SK-N-SH treated with all-trans-retinoic acid at 6 μM for 48 hours (cell line): ENCODE measurements around the gene ELK4.

Experiments used
- ATAC-seq: fragments of 200-7000 bp; cut with Tn5 transposase; 3 replicates; pipeline ENCODE4 v1.9.1; 2020; ENCODE audit warnings: mild to moderate bottlenecking, moderate library complexity
- ARNTL ChIP-seq: fragments of 450-650 bp; formaldehyde crosslinking; IDR thresholded peaks from 2 replicates; pipeline ENCODE4 v1.5.0; 2020; ENCODE audit warnings: low read depth, mild to moderate bottlenecking, moderate library complexity, borderline replicate concordance
- CREB5 ChIP-seq: fragments of 250-450 bp; sonication (Bioruptor Pico); IDR thresholded peaks from 2 replicates; pipeline ENCODE4 v1.5.1; 2020; ENCODE audit warnings: low read depth, mild to moderate bottlenecking, moderate library complexity
- CSDC2 ChIP-seq: fragments of 250-450 bp; sonication (Bioruptor Pico); IDR thresholded peaks from 2 replicates; pipeline ENCODE4 v1.5.0; 2020; ENCODE audit warnings: mild to moderate bottlenecking, moderate library complexity
- CSRNP3 ChIP-seq: fragments of 250-450 bp; sonication (Bioruptor Pico); IDR thresholded peaks from 2 replicates; pipeline ENCODE4 v1.5.1; 2021; ENCODE audit warnings: mild to moderate bottlenecking, moderate library complexity
- ESRRG ChIP-seq: fragments of 250-450 bp; sonication (Bioruptor Pico); IDR thresholded peaks from 2 replicates; pipeline ENCODE4 v1.6.1; 2021; ENCODE audit warnings: mild to moderate bottlenecking
- GLIS3 ChIP-seq: fragments of 250-450 bp; sonication (Bioruptor Pico); IDR thresholded peaks from 2 replicates; pipeline ENCODE4 v1.5.0; 2020; ENCODE audit warnings: mild to moderate bottlenecking, moderate library complexity
- OSR1 ChIP-seq: fragments of 250-450 bp; sonication (Bioruptor Pico); IDR thresholded peaks from 2 replicates; pipeline ENCODE4 v1.8.0; 2022; ENCODE audit warnings: moderate library complexity, mild to moderate bottlenecking, inconsistent platforms
- PPARA ChIP-seq: fragments of 250-450 bp; sonication (Bioruptor Pico); IDR thresholded peaks from 2 replicates; pipeline ENCODE4 v1.5.0; 2020; ENCODE audit warnings: mild to moderate bottlenecking, borderline replicate concordance
- RARB ChIP-seq: fragments of 250-450 bp; sonication (Bioruptor Pico); IDR thresholded peaks from 2 replicates; pipeline ENCODE4 v1.8.0; 2021; ENCODE audit warnings: mild to moderate bottlenecking, moderate library complexity
- SNAI2 ChIP-seq: fragments of 250-450 bp; sonication (Bioruptor Pico); IDR thresholded peaks from 2 replicates; pipeline ENCODE4 v1.5.0; 2020; ENCODE audit warnings: mild to moderate bottlenecking, moderate library complexity
- TCF4 ChIP-seq: fragments of 250-450 bp; sonication (Bioruptor Pico); IDR thresholded peaks from 2 replicates; pipeline ENCODE4 v1.8.0; 2021; ENCODE audit warnings: mild to moderate bottlenecking, moderate library complexity, borderline replicate concordance
- TOX ChIP-seq: fragments of 250-450 bp; sonication (Bioruptor Pico); IDR thresholded peaks from 2 replicates; pipeline ENCODE4 v1.8.0; 2021; ENCODE audit warnings: mild to moderate bottlenecking, moderate library complexity, borderline replicate concordance
- ZC3H10 ChIP-seq: fragments of 250-450 bp; sonication (Bioruptor Pico); IDR thresholded peaks from 2 replicates; pipeline ENCODE4 v1.5.1; 2021; ENCODE audit warnings: mild to moderate bottlenecking, moderate library complexity
- ZFP3 ChIP-seq: fragments of 250-450 bp; sonication (Bioruptor Pico); IDR thresholded peaks from 2 replicates; pipeline ENCODE4 v1.5.0; 2020; ENCODE audit warnings: mild to moderate bottlenecking, moderate library complexity
- ZFP30 ChIP-seq: fragments of 450-650 bp; formaldehyde crosslinking; IDR thresholded peaks from 2 replicates; pipeline ENCODE4 v1.5.0; 2022; ENCODE audit warnings: mild to moderate bottlenecking, moderate library complexity
- ZNF565 ChIP-seq: fragments of 450-650 bp; formaldehyde crosslinking; conservative IDR thresholded peaks from 2 replicates; pipeline ENCODE4 v1.5.0; 2020; ENCODE audit warnings: low read depth, mild to moderate bottlenecking, moderate library complexity
- ZNF70 ChIP-seq: fragments of 450-650 bp; formaldehyde crosslinking; IDR thresholded peaks from 2 replicates; pipeline ENCODE4 v1.5.0; 2020; ENCODE audit warnings: mild to moderate bottlenecking, moderate library complexity
- TF ChIP-seq, protein P1 (sequence below): fragments of 250-450 bp; sonication (Bioruptor Pico); IDR thresholded peaks from 2 replicates; pipeline ENCODE4 v1.5.0; 2020; ENCODE audit warnings: mild to moderate bottlenecking, moderate library complexity
- TF ChIP-seq, protein P2 (sequence below): fragments of 250-450 bp; sonication (Bioruptor Pico); IDR thresholded peaks from 2 replicates; pipeline ENCODE4 v1.8.0; 2021; ENCODE audit warnings: low read depth, mild to moderate bottlenecking, moderate library complexity, borderline replicate concordance
- TF ChIP-seq, protein P3 (sequence below): fragments of 250-450 bp; sonication (Bioruptor Pico); IDR thresholded peaks from 2 replicates; pipeline ENCODE4 v1.8.0; 2020; ENCODE audit warnings: mild to moderate bottlenecking, moderate library complexity, borderline replicate concordance

The ELK4 gene

GRCh38 chr1:205576011-205576410 lies 55.8 kb downstream of the ELK4 start (continued):
- TF ChIP-seq, protein P1, sequence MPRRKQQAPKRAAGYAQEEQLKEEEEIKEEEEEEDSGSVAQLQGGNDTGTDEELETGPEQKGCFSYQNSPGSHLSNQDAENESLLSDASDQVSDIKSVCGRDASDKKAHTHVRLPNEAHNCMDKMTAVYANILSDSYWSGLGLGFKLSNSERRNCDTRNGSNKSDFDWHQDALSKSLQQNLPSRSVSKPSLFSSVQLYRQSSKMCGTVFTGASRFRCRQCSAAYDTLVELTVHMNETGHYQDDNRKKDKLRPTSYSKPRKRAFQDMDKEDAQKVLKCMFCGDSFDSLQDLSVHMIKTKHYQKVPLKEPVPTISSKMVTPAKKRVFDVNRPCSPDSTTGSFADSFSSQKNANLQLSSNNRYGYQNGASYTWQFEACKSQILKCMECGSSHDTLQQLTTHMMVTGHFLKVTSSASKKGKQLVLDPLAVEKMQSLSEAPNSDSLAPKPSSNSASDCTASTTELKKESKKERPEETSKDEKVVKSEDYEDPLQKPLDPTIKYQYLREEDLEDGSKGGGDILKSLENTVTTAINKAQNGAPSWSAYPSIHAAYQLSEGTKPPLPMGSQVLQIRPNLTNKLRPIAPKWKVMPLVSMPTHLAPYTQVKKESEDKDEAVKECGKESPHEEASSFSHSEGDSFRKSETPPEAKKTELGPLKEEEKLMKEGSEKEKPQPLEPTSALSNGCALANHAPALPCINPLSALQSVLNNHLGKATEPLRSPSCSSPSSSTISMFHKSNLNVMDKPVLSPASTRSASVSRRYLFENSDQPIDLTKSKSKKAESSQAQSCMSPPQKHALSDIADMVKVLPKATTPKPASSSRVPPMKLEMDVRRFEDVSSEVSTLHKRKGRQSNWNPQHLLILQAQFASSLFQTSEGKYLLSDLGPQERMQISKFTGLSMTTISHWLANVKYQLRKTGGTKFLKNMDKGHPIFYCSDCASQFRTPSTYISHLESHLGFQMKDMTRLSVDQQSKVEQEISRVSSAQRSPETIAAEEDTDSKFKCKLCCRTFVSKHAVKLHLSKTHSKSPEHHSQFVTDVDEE, result no peak

DNA sequence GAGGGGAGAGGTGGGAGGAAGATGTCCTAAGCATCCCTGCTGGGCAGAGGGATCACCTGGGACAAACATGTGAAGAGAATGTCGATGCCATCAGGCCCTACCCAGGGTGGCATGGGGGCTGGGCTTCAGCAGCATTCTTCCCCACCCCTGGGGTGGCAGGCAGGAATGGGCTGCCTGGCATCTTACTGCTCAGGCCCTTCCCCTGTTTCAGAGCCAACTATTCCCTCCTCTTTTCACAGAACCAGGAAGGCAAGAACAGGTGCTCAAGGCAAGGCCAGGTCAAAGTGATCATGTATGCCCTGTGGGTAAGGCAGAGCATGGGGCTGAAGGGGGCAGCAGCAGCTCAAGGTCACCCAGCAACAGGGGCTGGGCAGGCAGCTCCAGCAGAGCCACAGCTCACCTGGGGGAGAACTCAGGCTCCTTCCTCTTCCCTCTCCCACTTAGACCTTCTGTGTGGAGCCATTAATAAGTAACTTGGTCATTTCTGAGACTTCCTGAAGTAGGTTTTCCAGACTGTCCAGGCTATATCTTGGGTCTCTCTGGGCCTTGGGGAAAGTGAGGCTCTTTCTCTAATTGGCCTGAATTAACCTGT lies 56.4 kb downstream of the ELK4 start:
- ATAC-seq, result no peak
- TF ChIP-seq ARNTL (CRISPR knock-in tag) (no peak), OSR1 (CRISPR knock-in tag) (no peak), TCF4 (CRISPR knock-in tag) (no peak), ZFP3 (CRISPR knock-in tag) (no peak), SNAI2 (CRISPR knock-in tag) (no peak), ESRRG (CRISPR knock-in tag) (no peak), TOX (no peak), ZNF70 (CRISPR knock-in tag) (no peak), CSDC2 (CRISPR knock-in tag) (no peak), PPARA (CRISPR knock-in tag) (no peak), ZNF565 (CRISPR knock-in tag) (no peak), RARB (CRISPR knock-in tag) (no peak), CSRNP3 (CRISPR knock-in tag) (no peak), ZFP30 (no peak), GLIS3 (CRISPR knock-in tag) (no peak), CREB5 (no peak), ZC3H10 (CRISPR knock-in tag) (no peak)
- TF ChIP-seq, protein P2, sequence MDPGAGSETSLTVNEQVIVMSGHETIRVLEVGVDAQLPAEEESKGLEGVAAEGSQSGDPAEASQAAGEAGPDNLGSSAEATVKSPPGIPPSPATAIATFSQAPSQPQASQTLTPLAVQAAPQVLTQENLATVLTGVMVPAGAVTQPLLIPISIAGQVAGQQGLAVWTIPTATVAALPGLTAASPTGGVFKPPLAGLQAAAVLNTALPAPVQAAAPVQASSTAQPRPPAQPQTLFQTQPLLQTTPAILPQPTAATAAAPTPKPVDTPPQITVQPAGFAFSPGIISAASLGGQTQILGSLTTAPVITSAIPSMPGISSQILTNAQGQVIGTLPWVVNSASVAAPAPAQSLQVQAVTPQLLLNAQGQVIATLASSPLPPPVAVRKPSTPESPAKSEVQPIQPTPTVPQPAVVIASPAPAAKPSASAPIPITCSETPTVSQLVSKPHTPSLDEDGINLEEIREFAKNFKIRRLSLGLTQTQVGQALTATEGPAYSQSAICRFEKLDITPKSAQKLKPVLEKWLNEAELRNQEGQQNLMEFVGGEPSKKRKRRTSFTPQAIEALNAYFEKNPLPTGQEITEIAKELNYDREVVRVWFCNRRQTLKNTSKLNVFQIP (CRISPR knock-in tag), result no peak
- TF ChIP-seq, protein P3, sequence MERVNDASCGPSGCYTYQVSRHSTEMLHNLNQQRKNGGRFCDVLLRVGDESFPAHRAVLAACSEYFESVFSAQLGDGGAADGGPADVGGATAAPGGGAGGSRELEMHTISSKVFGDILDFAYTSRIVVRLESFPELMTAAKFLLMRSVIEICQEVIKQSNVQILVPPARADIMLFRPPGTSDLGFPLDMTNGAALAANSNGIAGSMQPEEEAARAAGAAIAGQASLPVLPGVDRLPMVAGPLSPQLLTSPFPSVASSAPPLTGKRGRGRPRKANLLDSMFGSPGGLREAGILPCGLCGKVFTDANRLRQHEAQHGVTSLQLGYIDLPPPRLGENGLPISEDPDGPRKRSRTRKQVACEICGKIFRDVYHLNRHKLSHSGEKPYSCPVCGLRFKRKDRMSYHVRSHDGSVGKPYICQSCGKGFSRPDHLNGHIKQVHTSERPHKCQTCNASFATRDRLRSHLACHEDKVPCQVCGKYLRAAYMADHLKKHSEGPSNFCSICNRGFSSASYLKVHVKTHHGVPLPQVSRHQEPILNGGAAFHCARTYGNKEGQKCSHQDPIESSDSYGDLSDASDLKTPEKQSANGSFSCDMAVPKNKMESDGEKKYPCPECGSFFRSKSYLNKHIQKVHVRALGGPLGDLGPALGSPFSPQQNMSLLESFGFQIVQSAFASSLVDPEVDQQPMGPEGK, result no peak
- TF ChIP-seq, protein P1, result no peak
